ENCODE data around the gene DUSP12.

GRCh38 chr1:161782886-161783285 is 33.3 kb downstream of the DUSP12 start:
- no peak for TF ChIP-seq POLR2A (IDR thresholded peaks at IDR 0.05)
- no peak for TF ChIP-seq CTCF (IDR thresholded peaks at IDR 0.05)

Data from adrenal gland (tissue), 5 donors.